ENCODE data around the gene VCPKMT.

Gene VCPKMT

DNA sequence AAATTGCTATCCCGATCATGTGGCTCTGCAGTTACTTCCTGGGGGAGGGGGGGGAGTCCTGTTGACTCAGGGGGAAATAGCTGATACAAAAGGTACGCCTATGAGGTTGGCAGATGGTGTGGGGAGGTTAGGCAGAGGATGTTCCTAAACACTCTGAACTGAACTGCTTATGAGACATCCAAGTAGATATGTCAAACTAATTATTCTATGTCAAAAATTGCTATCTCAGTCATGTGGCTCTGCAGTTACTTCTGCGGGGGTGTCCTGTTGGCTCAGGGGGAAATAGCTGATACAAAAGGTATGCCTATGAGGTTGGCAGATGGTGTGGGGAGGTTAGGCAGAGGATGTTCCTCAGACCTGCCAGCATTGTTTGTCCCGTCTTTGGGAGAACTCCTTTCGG, 5.1 kb upstream of the VCPKMT start:
- no peak for DNase-seq (ENCODE audit: low spot score)
- Histone ChIP-seq H3K27ac (no peak overlapping the region), H3K4me3 (no peak overlapping the region)
- TF ChIP-seq, protein P1, sequence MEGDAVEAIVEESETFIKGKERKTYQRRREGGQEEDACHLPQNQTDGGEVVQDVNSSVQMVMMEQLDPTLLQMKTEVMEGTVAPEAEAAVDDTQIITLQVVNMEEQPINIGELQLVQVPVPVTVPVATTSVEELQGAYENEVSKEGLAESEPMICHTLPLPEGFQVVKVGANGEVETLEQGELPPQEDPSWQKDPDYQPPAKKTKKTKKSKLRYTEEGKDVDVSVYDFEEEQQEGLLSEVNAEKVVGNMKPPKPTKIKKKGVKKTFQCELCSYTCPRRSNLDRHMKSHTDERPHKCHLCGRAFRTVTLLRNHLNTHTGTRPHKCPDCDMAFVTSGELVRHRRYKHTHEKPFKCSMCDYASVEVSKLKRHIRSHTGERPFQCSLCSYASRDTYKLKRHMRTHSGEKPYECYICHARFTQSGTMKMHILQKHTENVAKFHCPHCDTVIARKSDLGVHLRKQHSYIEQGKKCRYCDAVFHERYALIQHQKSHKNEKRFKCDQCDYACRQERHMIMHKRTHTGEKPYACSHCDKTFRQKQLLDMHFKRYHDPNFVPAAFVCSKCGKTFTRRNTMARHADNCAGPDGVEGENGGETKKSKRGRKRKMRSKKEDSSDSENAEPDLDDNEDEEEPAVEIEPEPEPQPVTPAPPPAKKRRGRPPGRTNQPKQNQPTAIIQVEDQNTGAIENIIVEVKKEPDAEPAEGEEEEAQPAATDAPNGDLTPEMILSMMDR (IDR thresholded peaks at IDR 0.05) = no peak

DNA sequence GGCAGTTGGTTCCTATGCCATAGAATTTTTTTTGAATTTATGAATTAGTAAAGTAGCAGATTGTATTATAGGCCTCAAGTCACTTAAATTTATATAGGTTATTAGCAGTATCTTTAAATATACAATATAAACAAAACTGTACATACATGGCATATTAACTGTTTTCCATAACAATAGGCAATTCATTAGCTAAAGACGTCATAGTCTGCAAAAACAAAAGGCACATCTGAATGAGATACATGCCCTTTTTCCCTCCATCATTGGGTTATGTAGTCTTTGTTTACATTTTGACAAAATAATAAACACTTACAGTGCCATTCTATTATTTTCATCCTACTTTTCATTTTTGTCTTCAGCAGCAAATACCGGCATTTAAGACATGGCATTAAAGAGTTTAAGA, 1.1 kb upstream of the VCPKMT start:
- TF ChIP-seq, protein P1 (IDR thresholded peaks at IDR 0.05) = no peak
- Histone ChIP-seq H3K4me3 (no peak overlapping the region), H3K27ac (no peak overlapping the region)
- no peak for DNase-seq (ENCODE audit: low spot score)

DNA sequence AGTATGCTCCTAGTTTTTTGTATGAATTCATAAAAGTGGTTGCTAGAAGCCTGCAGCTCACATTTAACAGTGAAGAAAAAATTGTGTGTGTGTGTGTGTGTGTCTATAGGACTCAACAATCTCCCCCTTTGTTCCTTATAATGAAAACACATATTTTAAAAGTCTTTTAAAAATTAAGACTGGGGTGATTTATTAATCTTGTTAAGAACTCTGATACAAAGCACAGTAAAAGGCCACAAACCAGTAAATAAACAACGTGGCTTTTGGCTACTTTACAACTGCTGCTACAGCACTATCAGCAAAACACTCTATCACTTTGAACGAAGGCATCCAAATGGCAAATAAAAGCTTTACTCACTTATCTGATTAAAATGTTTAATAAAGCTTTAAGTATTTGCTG, 594 bp upstream of the VCPKMT start:
- H3K4me3 ChIP-seq = peak overlapping the region; percentile 97

DNA sequence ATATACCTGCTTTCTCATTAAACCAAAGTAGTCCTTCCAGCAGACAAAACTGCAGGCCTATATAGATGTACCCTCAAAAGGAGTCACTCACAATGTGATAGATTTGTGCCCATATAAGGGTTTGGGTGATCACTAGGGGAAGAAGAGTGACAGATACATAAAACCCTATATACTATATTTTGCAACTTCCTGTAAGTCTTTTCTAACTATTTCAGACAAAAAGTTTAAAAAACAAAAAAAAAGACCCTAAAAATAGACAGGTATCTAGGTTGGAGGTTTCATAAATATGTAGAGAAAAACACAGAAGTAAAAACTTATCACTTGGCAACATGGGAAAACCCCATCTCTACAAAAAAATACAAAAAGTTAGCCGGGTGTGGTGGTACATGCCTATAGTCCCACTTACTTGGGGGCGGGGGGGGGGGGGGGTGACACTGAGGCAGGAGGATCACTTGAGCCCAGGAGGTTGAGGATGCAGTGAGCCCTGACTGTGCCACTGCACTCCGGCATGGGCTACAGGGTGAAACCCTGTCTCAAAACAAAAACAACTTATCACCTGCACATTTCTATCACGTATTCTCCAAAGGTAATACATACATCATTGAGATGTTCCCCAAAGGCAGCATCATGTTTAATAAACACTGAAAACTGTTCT, 2.9 kb downstream of the VCPKMT start:
- H3K4me3 ChIP-seq = no peak overlapping the region

More for the DNA sequence above, 594 bp upstream of the VCPKMT start:
- H3K27ac ChIP-seq = peak overlapping the region; percentile 78 to 95
- DNase-seq (ENCODE audit: low spot score) = no peak
- TF ChIP-seq, protein P1 (IDR thresholded peaks at IDR 0.05) = no peak

DNA sequence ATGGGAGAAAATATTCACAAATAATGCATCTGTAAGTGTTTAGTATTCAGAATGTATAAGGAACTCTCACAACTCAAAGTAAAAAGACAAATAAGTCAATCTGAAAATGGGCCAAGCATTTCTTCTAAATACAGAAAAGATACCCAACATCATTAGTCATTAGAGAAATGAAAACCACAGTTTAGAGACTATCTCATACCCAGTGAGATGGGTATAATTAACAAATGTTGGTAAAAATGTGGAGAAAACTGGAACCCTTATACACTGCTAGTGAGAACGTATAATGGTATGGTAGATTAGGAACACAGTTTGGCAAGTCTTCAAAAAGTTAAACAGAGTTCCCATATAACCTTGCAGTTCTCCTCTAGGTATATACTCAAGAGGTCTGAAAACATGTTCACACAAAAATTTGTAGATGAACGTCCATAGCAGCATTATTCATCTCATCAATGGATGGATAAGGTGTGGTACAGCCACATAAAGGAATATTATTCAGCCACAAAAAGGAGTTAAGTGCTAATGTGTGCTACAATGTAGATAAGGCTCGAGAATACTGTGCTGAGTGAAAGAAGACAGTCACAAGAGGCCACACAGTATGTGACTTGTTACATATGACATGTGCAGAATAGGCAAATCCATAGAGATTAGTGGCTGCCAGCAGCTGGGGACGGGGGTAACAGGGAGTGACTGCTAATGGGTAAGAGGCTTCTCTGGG, 5.9 kb downstream of the VCPKMT start:
- TF ChIP-seq, protein P1 (IDR thresholded peaks at IDR 0.05) = no peak

More for the DNA sequence above, 2.9 kb downstream of the VCPKMT start:
- DNase-seq (ENCODE audit: low spot score) = no peak
- no peak overlapping the region for H3K27ac ChIP-seq
- TF ChIP-seq, protein P1 (IDR thresholded peaks at IDR 0.05) = no peak

DNA sequence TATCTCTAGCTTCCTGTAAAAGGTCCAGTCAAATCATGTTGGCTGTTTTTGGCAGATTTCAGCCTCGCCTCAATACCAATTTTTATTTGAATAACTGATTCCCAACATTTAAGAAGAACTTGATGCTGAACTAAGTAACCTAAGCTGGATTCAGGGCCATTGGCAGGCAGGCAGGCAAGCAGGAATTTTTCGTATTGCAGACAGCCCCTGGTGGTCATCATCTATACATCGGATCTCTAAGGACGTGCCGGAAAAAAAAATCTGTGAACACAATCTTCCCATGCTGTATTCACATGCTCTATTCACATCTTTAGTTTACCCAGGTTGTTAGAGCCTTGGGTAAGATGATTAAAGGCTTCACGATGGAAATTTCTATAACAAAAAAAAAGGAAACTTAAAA, 7.0 kb downstream of the VCPKMT start:
- Histone ChIP-seq H3K27ac (no peak overlapping the region), H3K4me3 (no peak overlapping the region)
- DNase-seq (ENCODE audit: low spot score) = no peak
- TF ChIP-seq, protein P1 (IDR thresholded peaks at IDR 0.05) = no peak

More for the DNA sequence above, 5.9 kb downstream of the VCPKMT start:
- Histone ChIP-seq H3K27ac (no peak overlapping the region), H3K4me3 (no peak overlapping the region)
- DNase-seq (ENCODE audit: low spot score) = no peak

DNA sequence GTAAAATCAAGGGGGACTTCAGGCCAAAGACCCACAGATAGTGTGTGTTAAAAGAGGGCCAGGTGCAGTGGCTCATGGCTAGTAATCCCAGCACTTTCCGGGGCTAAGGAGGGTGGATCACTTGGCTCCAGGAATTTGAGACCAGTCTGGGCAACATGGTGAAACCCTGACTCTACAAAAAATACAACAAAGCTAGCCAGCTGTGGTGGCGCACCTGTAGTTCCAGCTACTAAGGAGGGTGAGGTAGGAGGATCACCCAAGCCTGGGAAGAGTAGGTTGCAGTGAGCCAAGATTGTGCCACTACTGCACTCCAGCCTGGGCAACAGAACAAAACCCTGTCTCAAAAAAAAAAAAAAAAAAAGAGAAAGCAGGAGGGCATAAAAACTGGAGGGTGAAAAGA, 8.5 kb downstream of the VCPKMT start:
- Histone ChIP-seq H3K27ac (no peak overlapping the region), H3K4me3 (no peak overlapping the region)
- no peak for DNase-seq (ENCODE audit: low spot score)
- TF ChIP-seq, protein P1 (IDR thresholded peaks at IDR 0.05) = no peak
